ENCODE data around the gene ARPC2. TPM values are rescaled to one million over a fixed set of nuclear protein-coding genes. Genes with fewer than 3 reads are reported as not detected.

The ARPC2 gene
- total RNA-seq, 1 donor from 2014 or later, result 785 TPM

DNA sequence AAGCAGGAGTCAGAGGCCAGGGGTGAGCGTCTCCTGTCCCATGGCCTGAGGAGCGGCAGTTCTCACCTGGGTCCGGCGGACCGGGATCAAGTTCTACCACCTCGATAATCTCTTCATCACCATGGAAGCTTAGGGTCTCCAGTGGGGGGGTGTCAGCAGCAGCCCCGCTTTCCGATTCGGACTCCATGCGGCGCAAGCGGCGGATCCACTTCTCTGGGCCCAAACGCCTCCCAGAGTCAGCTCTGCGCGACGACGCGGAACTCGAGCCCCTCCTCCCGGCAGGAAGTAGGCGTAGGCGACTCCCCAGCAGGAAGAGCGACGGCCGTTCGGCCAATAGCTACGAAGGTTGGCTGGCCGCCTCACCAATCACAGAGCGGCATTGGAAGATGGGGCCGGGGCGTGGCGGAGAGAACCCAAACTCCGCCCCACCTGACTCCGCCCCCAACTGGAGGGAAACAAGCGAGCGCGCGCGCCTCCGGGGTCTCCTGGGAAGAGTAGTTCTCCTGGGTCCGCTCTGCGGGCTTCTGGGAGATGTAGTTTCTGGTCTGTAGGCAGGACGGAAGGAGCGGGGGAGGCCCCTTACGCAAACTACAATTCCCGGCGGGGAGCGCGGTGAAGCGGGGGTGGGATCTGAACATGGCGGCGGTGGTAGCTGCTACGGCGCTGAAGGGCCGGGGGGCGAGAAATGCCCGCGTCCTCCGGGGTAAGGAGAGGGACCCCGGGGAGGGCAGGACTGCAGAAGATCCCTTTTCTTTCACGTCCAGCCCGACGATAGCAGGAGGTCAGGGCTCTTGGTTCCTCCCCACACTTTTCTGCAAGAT is 53.1 kb downstream of the ARPC2 start, which contains the start of the genes AAMP and PNKD:
Gene AAMP, minus strand, starts transcription at position 238 of the 821 bp plus-strand sequence. Its CDS starts 51 bp downstream, at position 187.
Gene PNKD, plus strand, starts transcription at position 620 of the 821 bp plus-strand sequence. Its CDS starts 17 bp downstream, at position 637.
- intact Hi-C loops (cut with micrococcal nuclease), result loop anchor here (1.0 to 5.0 kb wide), 13 partner anchors 16 to 1272 kb away; partner anchors contain the start of genes ARPC2, BCS1L, CHPF and CNOT9

DNA sequence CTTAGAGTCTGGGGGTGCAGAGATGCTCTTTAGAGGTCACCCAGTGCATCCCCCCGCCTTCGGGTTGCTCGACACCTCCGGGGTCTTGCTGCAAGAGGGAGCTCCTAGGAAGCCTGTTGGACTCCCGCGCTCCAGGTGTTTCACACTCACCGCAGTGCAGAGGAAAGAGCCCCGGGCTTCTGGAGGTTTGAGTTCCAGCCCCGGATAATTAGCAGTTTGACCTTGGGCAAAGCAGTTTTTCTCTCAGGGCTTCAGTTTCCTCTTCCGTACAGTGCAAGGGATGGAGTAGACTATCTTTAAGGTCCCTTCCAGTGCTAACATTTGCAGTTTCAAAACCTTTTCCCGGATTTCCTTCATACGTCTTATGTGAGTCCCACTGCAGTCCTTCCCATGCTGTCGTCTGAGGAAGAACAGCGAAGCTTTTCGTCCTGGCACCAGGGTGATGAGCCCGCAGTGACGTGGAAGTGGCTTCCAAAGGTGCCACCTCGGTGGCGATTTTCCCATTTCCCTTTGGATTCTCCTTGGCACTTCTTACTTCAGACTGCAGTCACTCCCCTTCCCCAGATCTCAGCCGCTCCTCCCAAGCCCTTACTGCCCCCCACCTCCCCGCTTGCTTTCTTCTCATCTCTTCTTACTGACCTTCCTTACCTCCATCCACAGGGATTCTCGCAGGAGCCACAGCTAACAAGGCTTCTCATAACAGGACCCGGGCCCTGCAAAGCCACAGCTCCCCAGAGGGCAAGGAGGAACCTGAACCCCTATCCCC is 53.9 kb downstream of the ARPC2 start:
- intact Hi-C loops (cut with micrococcal nuclease), result loop anchor here (1.0 to 5.0 kb wide), 12 partner anchors 15 to 1271 kb away; partner anchors contain the start of genes ARPC2, BCS1L, CHPF and CNOT9

DNA sequence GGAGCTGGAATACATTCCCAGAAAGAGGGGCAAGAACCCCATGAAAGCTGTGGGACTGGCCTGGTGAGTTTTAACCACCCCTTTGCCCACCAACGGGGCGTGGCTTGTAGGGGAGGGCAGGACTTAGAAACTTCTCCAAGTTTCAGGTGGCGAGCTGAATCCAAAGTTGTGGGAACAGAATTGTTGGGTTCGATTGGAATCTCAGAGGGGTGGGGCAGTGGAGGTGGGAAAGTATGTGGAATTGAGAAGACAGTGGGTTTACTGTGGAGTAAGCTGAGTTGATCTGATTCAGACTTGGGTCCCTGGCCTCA is 54.5 kb downstream of the ARPC2 start:
- intact Hi-C loops (cut with micrococcal nuclease), result loop anchor here (2.0 to 5.0 kb wide), 2 partner anchors 85 to 1271 kb away; partner anchors contain the start of genes CHPF and TMEM198

DNA sequence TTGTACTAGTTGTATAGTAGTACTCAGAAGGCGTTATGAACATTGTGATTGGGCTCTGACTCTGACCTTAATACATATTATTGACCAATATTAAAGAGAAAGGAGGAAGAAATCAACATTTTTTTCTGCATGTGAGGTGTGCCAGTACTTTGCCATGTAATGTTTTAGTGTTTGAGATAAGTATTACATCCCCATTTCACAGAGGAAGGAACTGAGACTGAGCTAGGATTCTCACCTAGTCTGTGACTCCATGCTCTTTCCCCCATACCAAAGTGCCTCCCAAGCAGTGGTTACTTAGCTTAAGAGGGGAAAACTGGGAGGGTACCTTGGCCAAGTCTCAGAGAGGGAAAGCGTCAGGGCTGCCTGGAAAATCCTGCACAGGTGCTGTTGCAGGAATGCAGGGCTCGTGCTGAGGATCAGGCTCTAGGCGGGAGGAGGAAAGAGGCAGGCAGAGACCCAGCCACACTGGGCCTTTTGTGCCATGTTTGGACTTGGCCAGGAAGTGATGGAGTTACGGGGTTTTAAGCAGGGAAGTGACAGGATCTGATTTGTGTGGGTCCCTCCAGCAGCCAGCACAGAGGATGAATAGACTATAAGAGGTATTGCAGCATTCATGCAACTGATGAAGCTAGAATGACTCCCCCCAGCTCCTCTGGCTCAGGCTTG is 55.0 kb downstream of the ARPC2 start:
- intact Hi-C loops (cut with micrococcal nuclease), result loop anchor here (1.0 to 5.0 kb wide), 3 partner anchors 84 to 1270 kb away; partner anchors contain the start of genes CATIP, CHPF and TMEM198

DNA sequence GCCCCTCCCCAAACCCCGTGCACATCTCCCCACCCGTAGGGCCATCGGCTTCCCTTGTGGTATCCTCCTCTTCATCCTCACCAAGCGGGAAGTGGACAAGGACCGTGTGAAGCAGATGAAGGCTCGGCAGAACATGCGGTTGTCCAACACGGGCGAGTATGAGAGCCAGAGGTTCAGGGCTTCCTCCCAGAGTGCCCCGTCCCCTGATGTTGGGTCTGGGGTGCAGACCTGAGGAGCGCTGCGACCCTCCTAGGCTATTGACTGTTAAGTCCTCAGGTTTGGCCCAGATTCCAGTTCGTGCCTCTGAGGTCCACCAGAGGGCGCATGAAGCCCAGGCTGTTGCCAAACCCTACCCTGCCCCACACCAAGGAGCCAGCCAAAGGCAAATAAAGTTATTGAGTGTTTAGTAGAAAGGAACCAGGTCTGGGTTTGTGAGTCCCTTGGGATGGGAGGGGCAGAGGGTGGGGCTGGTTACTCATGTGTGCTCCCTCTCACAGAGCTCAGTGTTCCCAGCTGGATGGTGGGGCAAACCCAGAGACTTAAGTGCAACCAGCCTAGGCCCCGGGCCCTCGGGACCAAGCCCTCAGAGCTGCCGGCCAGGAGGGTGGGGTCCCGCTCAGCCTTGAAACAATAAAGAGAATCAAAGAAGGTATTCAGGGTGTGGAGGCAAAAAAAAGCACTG is 55.7 kb downstream of the ARPC2 start:
- intact Hi-C loops (cut with micrococcal nuclease), result loop anchor here (1.0 to 5.0 kb wide), 2 partner anchors 84 to 1270 kb away; partner anchors contain the start of genes CATIP, CHPF and TMEM198

DNA sequence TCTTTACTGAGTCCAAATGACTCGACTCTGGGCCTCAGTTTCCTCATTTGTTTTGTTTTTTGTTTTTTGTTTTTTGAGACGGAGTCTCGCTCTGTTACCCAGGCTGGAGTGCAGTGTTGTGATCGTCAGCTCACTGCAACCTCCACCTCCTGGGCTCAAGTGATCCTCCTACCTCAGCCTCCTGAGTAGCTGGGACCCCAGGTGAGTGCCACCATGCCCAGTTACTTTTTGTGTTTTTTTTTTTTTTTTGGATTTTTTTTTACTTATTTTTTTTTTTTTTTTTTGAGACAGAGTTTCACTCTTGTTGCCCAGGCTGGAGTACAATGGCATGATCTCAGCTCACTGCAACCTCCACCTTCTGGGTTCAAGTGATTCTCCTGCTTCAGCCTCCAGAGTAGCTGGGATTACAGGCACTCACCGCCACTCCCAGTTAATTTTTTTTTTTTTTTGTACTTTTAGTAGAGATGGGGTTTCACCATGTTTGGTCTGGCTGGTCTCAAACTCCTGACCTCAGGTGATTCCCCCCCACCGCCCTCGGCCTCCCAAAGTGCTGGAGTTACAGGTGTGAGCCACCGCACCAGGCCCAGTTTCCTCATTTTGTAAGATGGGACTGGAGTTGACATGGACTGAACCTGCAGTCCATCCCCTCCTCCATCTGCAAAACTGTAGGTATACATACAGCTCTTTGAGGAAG is 56.4 kb downstream of the ARPC2 start:
- intact Hi-C loops (cut with micrococcal nuclease), result loop anchor here (5.0 kb wide), 1 partner anchor 1269 kb away; the partner anchor contains the start of genes CHPF and TMEM198

DNA sequence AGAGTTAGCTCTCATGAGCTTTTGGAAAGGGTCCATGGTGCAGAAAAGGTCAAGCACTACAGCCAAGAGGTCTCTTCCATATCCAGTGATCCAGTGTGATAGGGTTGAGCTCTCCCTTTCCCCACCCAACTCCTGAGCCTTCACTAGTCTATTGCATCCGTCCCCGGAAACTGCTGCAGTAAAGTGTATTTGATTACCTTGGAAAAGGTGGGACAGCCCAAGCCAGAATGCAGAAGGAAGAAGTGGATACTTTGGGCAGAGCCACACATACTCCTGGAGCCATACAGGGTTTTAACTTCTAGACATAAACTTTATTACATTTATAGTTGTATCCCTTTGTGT is 56.9 kb downstream of the ARPC2 start:
- intact Hi-C loops (cut with micrococcal nuclease), result loop anchor here (5.0 kb wide), 1 partner anchor 1268 kb away; the partner anchor contains the start of genes CHPF and TMEM198

DNA sequence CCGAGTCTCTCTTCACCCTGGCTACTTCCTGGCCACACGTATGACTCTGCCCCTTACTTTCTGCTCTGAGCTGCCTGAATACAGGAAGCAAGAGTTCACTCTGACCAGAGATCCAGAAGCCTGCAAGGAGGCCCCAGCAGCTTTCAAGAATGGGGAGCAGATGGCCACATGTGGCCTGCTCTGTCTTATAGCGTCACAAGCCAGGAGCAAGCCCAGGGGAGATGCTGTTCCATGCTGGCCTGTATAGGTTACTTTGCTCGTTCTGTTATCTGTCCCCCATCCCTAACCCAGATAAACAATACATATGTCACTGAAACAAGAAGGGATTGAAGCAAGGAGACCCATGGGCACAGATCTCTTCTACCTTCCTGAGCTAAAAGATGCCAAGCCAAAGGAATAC is 57.6 kb downstream of the ARPC2 start:
- intact Hi-C loops (cut with micrococcal nuclease), result loop anchor here (5.0 kb wide), 1 partner anchor 1268 kb away; the partner anchor contains the start of genes CHPF and TMEM198

DNA sequence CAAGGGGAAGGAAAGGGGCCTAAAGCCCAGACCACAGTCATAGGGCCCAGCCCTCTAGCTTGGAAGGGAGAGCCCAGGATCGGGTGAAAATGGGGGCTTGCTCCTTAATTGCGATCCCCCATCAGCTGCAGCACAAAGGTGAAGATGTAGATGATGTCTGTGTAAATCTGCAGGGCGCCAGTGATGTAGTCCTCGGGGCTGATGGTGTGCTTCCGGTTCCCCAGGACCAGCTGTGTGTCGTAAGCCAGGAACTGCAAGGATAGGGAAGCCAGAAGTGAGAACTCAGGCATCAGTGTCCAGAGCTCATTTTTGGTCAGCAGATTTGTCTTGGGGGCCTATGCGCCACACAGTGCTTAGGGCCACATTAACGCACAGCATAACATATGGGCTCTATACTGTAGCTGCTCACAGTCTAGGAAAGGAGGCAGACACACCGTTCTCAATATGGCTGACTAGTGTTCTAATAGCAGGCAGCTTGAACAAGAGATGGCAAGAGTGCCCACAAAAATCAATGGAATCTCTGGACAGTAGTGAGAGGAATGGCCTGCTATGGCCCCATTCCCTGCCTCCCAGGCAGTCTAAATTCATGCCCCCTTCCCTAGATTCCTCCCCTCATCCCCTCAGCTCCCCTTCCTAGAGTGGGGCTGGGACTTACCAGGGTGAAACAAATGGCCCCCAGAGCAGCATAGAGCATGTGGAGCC is 58.5 kb downstream of the ARPC2 start:
- intact Hi-C loops (cut with micrococcal nuclease), result no loop called here

DNA sequence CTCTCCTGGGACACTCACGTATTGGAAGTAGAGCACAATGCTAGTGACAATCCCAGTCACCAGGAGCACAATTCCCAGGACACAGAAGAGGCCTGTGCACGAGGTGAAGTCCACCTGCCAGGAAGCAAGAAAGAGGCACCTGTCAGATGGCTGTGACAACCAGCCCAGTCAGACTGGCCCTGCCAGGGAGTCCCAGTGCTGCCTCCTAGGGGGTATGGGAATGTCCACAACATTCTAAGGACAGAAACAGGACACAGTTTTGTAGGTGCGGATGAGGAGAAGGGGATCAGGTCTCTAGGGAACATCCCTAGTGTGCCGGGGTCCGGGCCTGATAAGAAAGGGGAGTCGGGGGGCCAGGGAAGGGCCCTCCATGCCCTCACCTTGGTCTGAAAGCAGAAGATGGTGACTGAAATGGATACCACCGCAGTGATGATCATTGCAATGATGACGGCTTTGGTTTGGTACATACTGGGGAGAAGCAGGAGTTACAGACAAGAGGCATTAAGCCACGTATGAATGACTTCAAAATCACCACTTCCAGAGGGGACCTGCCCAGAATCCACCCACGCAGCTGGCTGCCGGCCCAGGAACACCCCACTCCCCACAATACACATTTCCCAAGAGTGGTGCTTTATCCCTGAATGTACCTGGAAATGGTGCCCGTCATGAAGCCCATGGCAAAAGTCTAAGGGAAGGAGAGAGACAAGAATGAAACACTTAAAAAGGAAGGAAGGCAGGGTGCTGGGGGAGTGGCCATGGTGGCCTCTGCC is 60.2 kb downstream of the ARPC2 start:
- intact Hi-C loops (cut with micrococcal nuclease), result no loop called here

DNA sequence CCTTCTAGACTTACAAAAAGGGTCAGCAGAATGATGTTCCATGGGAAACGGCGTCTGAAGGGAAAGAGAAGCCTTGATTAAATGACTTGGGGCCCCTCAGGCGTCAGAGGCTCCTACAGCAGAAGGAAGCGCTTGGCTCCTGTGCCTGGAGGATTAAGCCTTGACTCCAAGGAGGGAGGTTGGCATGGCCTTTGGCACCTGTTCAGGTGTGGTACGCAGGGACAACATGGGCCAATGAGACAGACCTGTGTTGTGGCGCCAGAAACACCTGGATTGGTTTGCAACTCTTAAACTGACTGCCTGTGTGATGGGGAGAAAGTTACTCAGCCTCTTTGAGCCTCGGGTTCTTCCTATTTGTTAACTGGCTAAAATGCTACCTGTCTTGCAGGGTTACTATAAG is 60.9 kb downstream of the ARPC2 start:
- intact Hi-C loops (cut with micrococcal nuclease), result no loop called here

DNA sequence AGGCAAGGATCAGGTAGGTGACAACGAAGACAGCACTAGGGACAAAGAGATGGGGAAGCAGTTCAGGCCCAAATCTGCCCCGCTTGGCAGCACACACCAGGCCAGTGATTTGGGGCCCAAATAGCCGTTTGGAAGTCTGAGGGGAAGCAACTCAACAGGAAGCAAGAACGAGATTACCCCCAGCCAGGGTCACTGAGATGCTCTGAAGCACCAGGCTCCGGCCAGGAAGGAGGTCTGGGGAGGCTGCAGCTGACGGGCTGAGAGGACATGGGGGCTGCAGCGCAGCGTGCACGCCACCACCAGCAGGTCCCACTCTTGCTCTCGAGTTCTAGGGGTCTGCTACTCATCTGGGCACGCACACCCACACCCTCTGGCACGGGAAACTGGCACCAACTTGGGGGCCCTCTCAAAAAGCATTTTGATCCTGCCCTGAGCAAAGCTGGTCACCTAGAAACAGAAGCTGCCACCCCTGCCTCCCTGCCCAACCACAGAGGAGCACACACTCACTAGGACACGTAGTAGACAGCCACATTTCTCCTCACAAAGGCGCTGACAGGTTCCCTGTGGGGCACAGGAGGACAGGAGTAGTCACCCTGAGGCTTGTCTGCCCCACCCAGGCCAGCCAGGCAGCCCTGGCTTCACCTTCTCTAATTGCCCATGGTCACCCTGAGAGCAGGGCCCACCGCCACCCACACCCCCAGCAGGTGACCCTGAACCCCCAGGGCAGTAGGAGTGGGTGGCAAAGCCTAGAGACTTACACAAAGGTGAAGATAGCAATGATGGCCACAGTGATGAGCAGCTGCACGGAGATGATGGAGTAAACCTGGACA is 61.8 kb downstream of the ARPC2 start:
- intact Hi-C loops (cut with micrococcal nuclease), result no loop called here

DNA sequence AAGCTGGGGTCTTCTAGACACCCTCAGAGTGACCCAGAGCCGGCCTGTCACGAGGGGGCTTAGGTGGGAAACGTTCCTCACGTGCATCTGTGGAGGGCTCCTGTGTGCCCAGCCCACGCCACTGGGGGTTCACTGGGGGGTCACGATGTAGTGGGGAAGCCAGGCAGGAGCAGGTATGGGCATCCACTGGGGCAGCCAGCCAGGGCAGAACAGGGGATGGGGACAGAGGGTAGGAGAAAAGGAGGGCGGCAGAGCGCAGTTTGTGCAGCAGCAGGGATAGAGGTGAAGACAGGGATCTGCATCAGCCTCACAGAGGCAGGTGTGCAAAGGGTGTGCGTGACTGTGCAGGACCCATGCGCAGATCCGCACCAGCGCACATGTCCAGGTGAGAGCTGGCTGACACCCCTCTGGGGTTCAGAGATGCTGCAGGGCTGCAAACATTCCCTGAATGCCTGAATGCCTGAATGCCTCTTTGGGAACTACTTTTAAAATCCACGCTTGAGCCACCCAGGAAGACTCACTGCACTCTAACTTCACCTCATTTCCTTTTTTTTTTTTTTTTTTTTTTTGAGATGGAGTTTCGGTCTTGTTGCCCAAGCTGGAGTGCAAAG is 63.4 kb downstream of the ARPC2 start:
- intact Hi-C loops (cut with micrococcal nuclease), result no loop called here

DNA sequence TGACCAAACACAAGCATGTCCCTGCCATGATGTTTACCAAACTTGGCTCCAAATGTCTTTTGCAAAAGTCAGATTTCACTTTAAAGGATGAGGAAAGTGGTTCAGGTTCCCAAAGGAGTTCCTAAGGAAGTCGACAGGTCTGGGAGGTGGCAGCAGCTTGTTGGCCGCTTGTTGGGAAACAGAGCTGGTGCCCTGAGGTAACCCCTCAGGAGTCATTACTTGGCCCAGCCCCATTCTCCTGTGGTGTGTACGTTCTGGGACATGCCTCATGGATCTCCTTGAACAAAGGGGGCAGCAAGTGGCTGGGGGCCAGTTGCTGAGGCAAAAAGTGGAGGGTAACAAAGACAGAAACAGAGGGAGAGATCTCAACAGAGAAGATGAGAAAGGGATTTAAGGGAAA is 64.5 kb downstream of the ARPC2 start:
- intact Hi-C loops (cut with micrococcal nuclease), result no loop called here

DNA sequence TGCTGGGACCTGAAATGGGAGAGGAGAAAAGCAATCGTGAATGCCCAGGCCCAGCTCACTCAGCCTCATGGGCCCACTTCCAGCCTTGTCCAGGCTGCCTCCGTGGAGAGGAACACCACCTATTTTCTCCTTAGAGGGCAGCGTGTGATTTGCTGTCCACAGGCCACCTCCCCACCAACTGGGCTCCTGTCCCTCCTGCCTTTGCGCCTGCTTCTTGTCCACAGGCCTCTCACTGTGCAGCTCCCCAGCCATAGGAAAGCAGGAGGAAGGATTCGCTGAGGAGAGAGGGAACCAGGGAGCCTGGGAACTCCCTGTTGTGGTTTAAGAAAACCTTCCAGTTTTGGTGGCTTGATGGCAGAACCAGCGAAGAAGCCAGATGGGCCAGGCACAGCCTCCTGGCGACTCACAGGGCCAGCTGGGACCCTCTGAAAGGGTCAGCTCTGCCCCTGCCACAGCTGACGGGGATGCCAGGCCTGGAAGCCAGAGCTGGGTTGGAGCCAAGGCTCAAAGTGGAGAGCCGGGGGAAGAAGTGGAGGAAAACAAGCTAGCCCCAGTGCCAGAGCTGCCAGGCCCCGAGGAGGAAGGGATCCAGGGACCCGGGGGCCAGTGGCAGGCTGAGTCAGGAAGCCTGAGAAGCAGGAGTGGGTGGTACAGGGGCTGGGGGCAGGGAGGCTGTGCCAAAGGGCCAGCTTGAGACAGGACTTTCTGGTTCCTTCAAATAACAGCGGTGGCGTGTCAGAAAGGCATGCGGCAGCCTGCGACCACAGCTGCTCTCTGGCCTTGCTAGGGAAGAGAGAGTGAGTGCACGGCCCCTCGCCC is 65.4 kb downstream of the ARPC2 start:
- intact Hi-C loops (cut with micrococcal nuclease), result no loop called here

DNA sequence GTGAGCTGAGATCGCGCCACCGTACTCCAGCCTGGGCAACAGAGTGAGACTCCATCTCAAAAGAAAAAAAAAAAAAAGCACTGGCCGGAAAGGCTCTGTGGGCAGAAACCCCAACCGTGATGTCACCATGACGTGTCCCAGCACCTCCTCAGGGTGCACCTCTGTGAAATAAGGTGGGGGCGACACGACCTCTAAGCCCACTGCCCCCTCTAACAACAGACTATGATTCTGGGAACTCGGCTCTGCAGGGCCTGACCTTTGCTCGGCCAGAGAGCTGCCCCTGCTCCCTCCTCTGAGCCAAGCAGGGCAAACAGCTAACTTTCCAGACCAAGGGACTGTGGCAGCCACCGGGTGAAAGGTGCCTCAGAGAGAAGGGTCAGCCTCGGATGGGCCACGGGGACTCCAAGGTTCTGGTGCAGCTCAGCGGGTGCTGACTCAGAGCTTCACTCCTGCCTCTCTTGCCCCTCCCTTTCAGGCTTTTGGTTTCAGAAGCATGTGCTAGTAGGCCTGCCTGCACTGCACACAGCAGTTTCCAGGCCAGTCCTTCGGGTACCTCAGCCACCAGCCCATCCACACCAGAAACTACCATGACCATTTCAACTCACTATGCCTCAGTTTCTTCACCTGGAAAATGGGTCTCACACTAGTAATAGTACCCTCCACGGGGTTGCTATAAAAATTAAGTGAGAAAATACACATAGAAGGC is 67.3 kb downstream of the ARPC2 start:
- intact Hi-C loops (cut with micrococcal nuclease), result no loop called here
